ENCODE results near the gene IFT74. TPM values are rescaled to one million over a fixed set of nuclear protein-coding genes. Genes with fewer than 3 reads are reported as not detected.
A peak's percentile ranks its signal among the peaks of the same experiment; 100 is the strongest.

IFT74 gene
- polyA plus RNA-seq, 1 experiment = 15.6 TPM

DNA sequence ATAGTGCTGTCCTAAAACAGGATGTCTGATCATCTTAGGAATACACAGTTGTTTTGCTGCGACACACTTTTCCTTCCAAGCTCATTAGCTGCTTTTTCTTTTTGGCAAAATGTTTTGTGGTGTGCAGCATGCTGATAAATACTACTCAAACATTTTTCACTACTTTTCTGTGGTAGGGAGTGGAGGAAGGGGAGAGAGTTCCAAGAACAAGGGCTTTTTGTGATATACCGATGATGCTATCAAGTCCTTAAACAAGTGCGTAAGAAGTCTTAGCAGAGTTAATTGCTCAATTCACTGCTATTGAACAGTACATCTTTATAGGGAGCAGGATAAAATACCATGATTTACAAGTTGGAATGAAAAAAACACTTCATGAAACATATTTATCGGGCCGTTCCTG lies 129.2 kb downstream of the IFT74 start:
- Histone ChIP-seq H3K4me3 (ENCODE audit: low read depth, low read length) (no peak overlapping the region), H3K27ac (ENCODE audit: low read depth, low read length) (no peak overlapping the region), H3K9me3 (ENCODE audit: control insufficient read depth, insufficient read depth, low read length) (no peaks in the 10 kb centered on the region), H3K27me3 (ENCODE audit: control insufficient read depth, insufficient read depth, low read length) (no peaks in the 10 kb centered on the region)
- TF ChIP-seq CTCF (IDR thresholded peaks at IDR 0.05; ENCODE audit: low read depth, low read length) = no peak
- ChIA-PET POLR2A (no interaction called here), CTCF (interaction anchor here (0.7 kb wide), 1 partner anchor 123 kb away, joined by 3 read pairs; no protein-coding TSS in a partner anchor)
- no peak for DNase-seq (ENCODE audit: low read depth, low spot score)

GRCh38 chr9:27086818-27087680 lies 130.8 kb downstream of the IFT74 start:
- TF ChIP-seq CTCF (IDR thresholded peaks at IDR 0.05; ENCODE audit: low read depth, low read length) = no peak
- H3K9me3 ChIP-seq (ENCODE audit: control insufficient read depth, insufficient read depth, low read length) = no peaks in the 10 kb centered on the region; the same call in 1 of the 2 replicates
- H3K4me3 ChIP-seq (ENCODE audit: low read depth, low read length) = no peak overlapping the region; the same call in 1 of the 2 replicates
- ChIA-PET POLR2A (interaction anchor here (0.6 to 2.2 kb wide), 3 partner anchors 38 to 391 kb away, joined by 3 to 36 read pairs (median 4); no protein-coding TSS in a partner anchor), CTCF (interaction anchor here (0.6 to 1.0 kb wide), 2 partner anchors 45 to 160 kb away, joined by 3 read pairs; no protein-coding TSS in a partner anchor)
- H3K27me3 ChIP-seq (ENCODE audit: control insufficient read depth, insufficient read depth, low read length) = no peaks in the 10 kb centered on the region
- H3K27ac ChIP-seq (ENCODE audit: low read depth, low read length) = peak overlapping the region; percentile 91
- DNase-seq (ENCODE audit: low read depth, low spot score) = peak; percentile 70

DNA sequence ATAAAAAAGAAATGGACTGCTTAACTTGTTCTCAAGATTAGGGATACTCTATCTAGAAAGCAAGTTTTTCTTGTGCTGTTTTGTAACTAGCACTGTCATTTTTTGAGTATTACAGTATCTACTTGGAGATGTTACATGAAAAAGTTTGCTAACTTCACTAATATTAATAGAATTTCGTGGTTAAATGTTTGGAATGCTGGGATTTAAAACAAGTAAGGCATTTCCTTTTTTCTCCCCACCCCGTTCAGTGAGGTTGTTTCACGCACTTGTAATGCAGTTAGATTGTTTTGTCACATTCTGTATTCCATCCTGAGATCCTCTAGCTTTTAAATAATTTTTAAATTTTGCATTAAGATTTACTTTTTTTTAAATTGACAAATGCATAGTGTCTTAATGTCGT lies 132.8 kb downstream of the IFT74 start:
- ChIA-PET CTCF (no interaction called here), POLR2A (interaction anchor here (1.3 kb wide), 1 partner anchor 36 kb away, joined by 5 read pairs; no protein-coding TSS in a partner anchor)
- peaks cover 7% of the 10 kb centered on the region; the same call in 1 of the 2 replicates for H3K9me3 ChIP-seq (ENCODE audit: control insufficient read depth, insufficient read depth, low read length)
- peak; percentile 61 for DNase-seq (ENCODE audit: low read depth, low spot score)
- no peak for TF ChIP-seq CTCF (IDR thresholded peaks at IDR 0.05; ENCODE audit: low read depth, low read length)
- no peaks in the 10 kb centered on the region for H3K27me3 ChIP-seq (ENCODE audit: control insufficient read depth, insufficient read depth, low read length)
- peak overlapping the region; percentile 60 for H3K27ac ChIP-seq (ENCODE audit: low read depth, low read length)
- H3K4me3 ChIP-seq (ENCODE audit: low read depth, low read length) = no peak overlapping the region

DNA sequence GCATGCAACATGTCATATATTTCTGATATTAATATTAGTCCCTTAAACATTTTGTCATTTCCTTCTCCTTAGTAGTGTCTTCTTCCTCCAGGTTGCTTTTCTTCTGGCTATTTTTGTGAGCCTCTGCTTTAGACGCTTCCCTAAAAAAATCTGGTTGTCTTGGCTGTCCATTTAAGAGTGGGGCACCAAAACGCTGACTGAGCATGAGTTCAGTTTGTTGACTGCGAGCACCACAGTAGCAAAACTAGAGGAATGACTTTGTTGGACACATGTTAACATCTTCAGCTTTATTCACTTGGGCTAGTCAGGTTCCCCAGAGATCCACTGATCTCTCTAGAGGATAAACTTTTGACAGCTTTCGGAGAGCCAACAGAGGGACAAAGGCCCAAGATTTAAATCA lies 133.5 kb downstream of the IFT74 start:
- Histone ChIP-seq H3K27me3 (ENCODE audit: control insufficient read depth, insufficient read depth, low read length) (no peaks in the 10 kb centered on the region), H3K4me3 (ENCODE audit: low read depth, low read length) (no peak overlapping the region), H3K9me3 (ENCODE audit: control insufficient read depth, insufficient read depth, low read length) (peaks cover 7% of the 10 kb centered on the region; the same call in 1 of the 2 replicates), H3K27ac (ENCODE audit: low read depth, low read length) (peak overlapping the region; percentile 21)
- ChIA-PET POLR2A (interaction anchor here (1.3 kb wide), 1 partner anchor 35 kb away, joined by 5 read pairs; no protein-coding TSS in a partner anchor), CTCF (interaction anchor here (1.2 kb wide), 1 partner anchor 197 kb away, joined by 3 read pairs; the partner anchor contains the start of gene CAAP1)
- no peak for TF ChIP-seq CTCF (IDR thresholded peaks at IDR 0.05; ENCODE audit: low read depth, low read length)
- no peak for DNase-seq (ENCODE audit: low read depth, low spot score)

DNA sequence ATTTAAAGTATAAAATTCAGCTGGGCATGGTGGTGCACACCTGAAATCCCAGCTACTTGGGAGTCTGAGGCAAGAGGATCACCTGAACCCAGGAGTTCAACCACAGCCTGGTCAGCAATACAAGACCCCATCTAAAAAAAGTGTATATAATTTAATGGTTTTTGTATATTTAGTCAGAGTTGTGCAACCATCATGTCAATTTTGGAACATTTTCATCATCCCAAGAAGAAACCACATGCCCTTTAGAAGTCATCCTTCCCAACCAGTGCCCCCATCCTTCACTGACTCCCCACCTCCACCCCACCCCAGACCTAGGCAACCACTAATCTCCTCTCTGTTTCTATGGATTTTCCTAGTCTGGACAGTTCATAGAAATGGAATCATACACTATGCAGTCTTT lies 134.0 kb downstream of the IFT74 start:
- ChIA-PET POLR2A (no interaction called here), CTCF (interaction anchor here (1.2 kb wide), 1 partner anchor 198 kb away, joined by 3 read pairs; the partner anchor contains the start of gene CAAP1)
- Histone ChIP-seq H3K4me3 (ENCODE audit: low read depth, low read length) (no peak overlapping the region), H3K27ac (ENCODE audit: low read depth, low read length) (no peak overlapping the region), H3K9me3 (ENCODE audit: control insufficient read depth, insufficient read depth, low read length) (peaks cover 7% of the 10 kb centered on the region; the same call in 1 of the 2 replicates), H3K27me3 (ENCODE audit: control insufficient read depth, insufficient read depth, low read length) (no peaks in the 10 kb centered on the region)
- TF ChIP-seq CTCF (IDR thresholded peaks at IDR 0.05; ENCODE audit: low read depth, low read length) = no peak
- no peak for DNase-seq (ENCODE audit: low read depth, low spot score)
